HG03025 (cell line): ENCODE data around the gene NAP1L5.

Experiments
- ATAC-seq: cut with Tn5 transposase; IDR thresholded peaks from one replicate; pipeline ENCODE4 v1.9.1; 2021; ENCODE audit warnings: mild to moderate bottlenecking, moderate library complexity; ENCODE audit not compliant: unreplicated experiment, low FRiP score

The NAP1L5 gene

GRCh38 chr4:88672987-88673386, 24.6 kb downstream of the NAP1L5 start:
- no peak for ATAC-seq

- ATAC-seq = no peak
These were observed 35.9 kb downstream of the NAP1L5 start for GRCh38 chr4:88661739-88662138.

- no peak for ATAC-seq
These were observed 37.0 kb downstream of the NAP1L5 start for GRCh38 chr4:88660446-88661294.

- ATAC-seq = no peak
These were observed 37.8 kb downstream of the NAP1L5 start for GRCh38 chr4:88659890-88660208.

GRCh38 chr4:88659055-88659889, 38.4 kb downstream of the NAP1L5 start:
- peak; percentile 86 for ATAC-seq

GRCh38 chr4:88655226-88655625, 42.4 kb downstream of the NAP1L5 start:
- ATAC-seq = no peak

- no peak for ATAC-seq
These were observed 44.2 kb downstream of the NAP1L5 start for GRCh38 chr4:88653371-88653946.

- ATAC-seq = no peak
These were observed 47.9 kb downstream of the NAP1L5 start for GRCh38 chr4:88649716-88650115.

- ATAC-seq = no peak
These were observed 50.9 kb downstream of the NAP1L5 start for GRCh38 chr4:88646528-88647280.

GRCh38 chr4:88645994-88646393, 51.6 kb downstream of the NAP1L5 start:
- no peak for ATAC-seq
